G401 (cell line): Measurements from ENCODE around the gene PHF19. TPM values are rescaled to one million over a fixed set of nuclear protein-coding genes. Genes with fewer than 3 reads are reported as not detected.

Experiments used
- DNase-seq: peaks from one replicate; pipeline ENCODE4 v3.0.0-alpha.2; 2015; ENCODE audit warnings: low spot score
- in situ Hi-C: cut with HindIII; loops from 2 replicates; pipeline ENCODE4 v1.10.0; 2016; ENCODE audit warnings: low sequenced_read_pairs, mixed read lengths
- total RNA-seq: library from RNA; depleted of rRNA; stranded (reverse); fragments of >200 nt; shearing (Covaris generic); gene quantifications from 2 replicates; pipeline ENCODE4 v1.2.3, GENCODE V29; 2014; rRNA removed

The PHF19 gene
- total RNA-seq, 1 experiment from 2014 or later = 60.2 TPM

- in situ Hi-C loops = no loop called here
- no peak for DNase-seq
Measured at GRCh38 chr9:120839146-120839545, 37.8 kb downstream of the PHF19 start.

GRCh38 chr9:120837921-120838320, 39.1 kb downstream of the PHF19 start:
- no peak for DNase-seq
- in situ Hi-C loops = no loop called here

- DNase-seq = no peak
- in situ Hi-C loops = no loop called here
Measured at GRCh38 chr9:120833325-120833724, 43.7 kb downstream of the PHF19 start.

- no peak for DNase-seq
- in situ Hi-C loops = no loop called here
Measured at GRCh38 chr9:120832807-120833206, 44.2 kb downstream of the PHF19 start.

- in situ Hi-C loops = no loop called here
- no peak for DNase-seq
Measured at GRCh38 chr9:120830865-120831264, 46.1 kb downstream of the PHF19 start.

- in situ Hi-C loops = no loop called here
- DNase-seq = no peak
Measured at GRCh38 chr9:120830151-120830550, 46.8 kb downstream of the PHF19 start.

- in situ Hi-C loops = no loop called here
- DNase-seq = no peak
Measured at GRCh38 chr9:120829650-120830049, 47.3 kb downstream of the PHF19 start.

GRCh38 chr9:120820095-120820494, 56.9 kb downstream of the PHF19 start:
- in situ Hi-C loops = no loop called here
- DNase-seq = no peak

- in situ Hi-C loops = no loop called here
- no peak for DNase-seq
Measured at GRCh38 chr9:120818595-120818994, 58.4 kb downstream of the PHF19 start.

GRCh38 chr9:120815075-120815474, 61.9 kb downstream of the PHF19 start:
- no peak for DNase-seq
- in situ Hi-C loops = no loop called here

- DNase-seq = no peak
- in situ Hi-C loops = no loop called here
Measured at GRCh38 chr9:120808931-120809330, 68.1 kb downstream of the PHF19 start.

GRCh38 chr9:120807607-120808379, 69.2 kb downstream of the PHF19 start:
- in situ Hi-C loops = no loop called here
- DNase-seq = no peak

Other genes with a start within 250 kb of the PHF19 start
- gene MEGF9, start 162.7 kb downstream of the PHF19 start, total RNA-seq = 4.2 and 7.5 TPM in 2 replicates
- 19.0 and 19.1 TPM in 2 replicates for gene FBXW2, start 83.8 kb downstream of the PHF19 start, total RNA-seq
- 21.5 and 27.9 TPM in 2 replicates for gene PSMD5, start 34.3 kb downstream of the PHF19 start, total RNA-seq
- 0.49 and 0.85 TPM in 2 replicates for gene TRAF1, start 49.6 kb upstream of the PHF19 start, total RNA-seq
- 15.6 and 20.7 TPM in 2 replicates for gene C5, start 173.1 kb upstream of the PHF19 start, total RNA-seq
- 4.4 and 9.6 TPM in 2 replicates for gene CNTRL, start 197.8 kb upstream of the PHF19 start, total RNA-seq